ENCODE data around the gene USP49. TPM values are rescaled to one million over a fixed set of nuclear protein-coding genes. Genes with fewer than 3 reads are reported as not detected.

Gene USP49
- total RNA-seq, 2 experiments from 2014 or later, result 6.2 to 7.8 TPM

DNA sequence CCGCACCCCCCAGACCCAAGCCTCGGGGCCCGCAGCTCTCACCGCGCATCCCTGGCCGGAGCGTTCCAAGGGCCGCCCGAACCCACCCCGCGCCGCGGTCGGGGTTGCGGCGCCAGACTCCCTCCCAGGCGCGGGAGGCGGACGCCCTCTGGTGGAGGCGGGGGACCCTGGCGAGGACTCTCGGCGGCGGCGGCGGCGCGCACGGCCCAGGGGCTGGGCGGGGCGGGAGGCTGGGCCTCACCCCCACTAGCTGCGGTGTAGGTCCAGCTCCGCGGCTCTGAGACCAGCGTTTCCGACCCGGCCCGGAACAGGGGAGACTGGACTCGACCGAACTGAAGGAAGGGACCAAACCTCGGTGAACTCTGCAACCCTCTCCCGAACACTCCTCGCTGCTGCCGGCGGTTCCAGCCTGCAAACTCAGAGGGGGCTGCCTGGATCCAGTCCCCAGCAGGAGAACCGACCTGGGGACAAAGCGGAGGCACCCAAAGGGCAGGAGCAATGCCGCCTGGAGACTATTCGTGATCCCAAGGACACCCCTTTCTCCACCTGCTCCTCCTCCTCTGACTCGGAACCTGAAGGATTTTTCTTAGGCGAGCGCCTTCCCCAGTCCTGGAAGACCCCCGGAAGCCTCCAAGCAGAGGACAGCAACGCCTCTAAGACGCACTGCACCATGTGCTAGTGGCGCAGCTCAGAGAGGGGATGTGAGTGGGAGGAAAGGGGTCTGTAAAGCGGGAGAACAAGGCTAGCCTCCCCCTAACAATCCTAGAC lies 108.5 kb downstream of the USP49 start:
- Mint-ChIP-seq H3K36me3 (ENCODE audit: low read depth) (peaks cover 25% of the 10 kb centered on the region), H3K4me1 (ENCODE audit: low read depth) (peaks cover 22% of the 10 kb centered on the region), H3K4me3 (peak overlapping the region; percentile 93), H3K27ac (peak overlapping the region; percentile 98), H3K9me3 (ENCODE audit: insufficient read depth) (no peaks in the 10 kb centered on the region), H3K27me3 (ENCODE audit: low read depth) (peaks cover 9% of the 10 kb centered on the region)
- DNase-seq (peak; percentile 90), ATAC-seq (peak; percentile 74)
- POLR2A ChIA-PET, result interaction anchor here (0.7 to 3.5 kb wide), 13 partner anchors 9 to 264 kb away, joined by 3 to 33 read pairs (median 7); partner anchors contain the start of genes BYSL, MED20, TAF8 and USP49
- CTCF ChIA-PET, result interaction anchor here (0.8 to 14.3 kb wide), 38 partner anchors 9 to 777 kb away, joined by 3 to 286 read pairs (median 6); partner anchors contain the start of genes BYSL, CCND3, MED20 and MRPS10

DNA sequence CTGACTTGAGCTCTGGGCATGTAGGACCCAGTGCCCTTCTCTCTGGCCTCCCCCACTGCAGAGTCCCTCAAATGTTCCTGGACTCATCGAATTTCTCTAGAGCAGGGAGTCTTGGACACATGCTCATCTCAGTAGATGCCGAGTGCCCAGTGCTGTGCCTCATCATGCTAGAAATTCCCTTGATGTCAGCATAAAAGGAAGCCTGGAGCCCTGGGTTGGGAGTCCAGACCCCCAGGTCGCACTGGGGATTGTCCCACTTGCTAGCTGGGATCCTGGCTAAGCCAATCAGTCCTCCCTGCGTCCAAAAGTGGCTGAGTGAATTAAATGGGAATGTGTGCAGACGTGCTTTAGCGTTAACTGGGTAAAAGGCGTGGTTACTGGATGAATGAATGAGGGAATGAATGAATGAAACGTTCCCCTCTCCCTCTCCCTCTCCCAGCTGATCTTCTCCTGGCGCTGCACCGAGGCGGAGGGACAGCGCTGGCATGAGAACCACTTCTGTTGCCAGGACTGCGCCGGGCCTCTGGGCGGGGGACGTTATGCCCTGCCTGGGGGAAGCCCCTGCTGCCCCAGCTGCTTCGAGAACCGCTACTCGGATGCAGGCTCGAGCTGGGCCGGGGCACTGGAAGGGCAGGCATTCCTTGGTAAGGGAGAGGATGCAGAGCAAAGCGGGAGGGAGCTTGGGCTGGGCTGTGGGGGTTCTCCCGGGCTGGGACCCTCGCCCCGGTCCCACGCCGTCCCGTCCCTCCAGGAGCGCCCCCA lies 109.3 kb downstream of the USP49 start:
- DNase-seq (no peak), ATAC-seq (no peak)
- peak overlapping the region; percentile 98 for H3K27ac Mint-ChIP-seq
- H3K36me3 Mint-ChIP-seq (ENCODE audit: low read depth), result peaks cover 21% of the 10 kb centered on the region
- peaks cover 27% of the 10 kb centered on the region for H3K4me1 Mint-ChIP-seq (ENCODE audit: low read depth)
- no peaks in the 10 kb centered on the region for H3K9me3 Mint-ChIP-seq (ENCODE audit: insufficient read depth)
- POLR2A ChIA-PET, result interaction anchor here (1.0 to 3.5 kb wide), 8 partner anchors 52 to 265 kb away, joined by 3 to 33 read pairs (median 13); partner anchors contain the start of genes BYSL, MED20, TAF8 and USP49
- peaks cover 16% of the 10 kb centered on the region for H3K27me3 Mint-ChIP-seq (ENCODE audit: low read depth)
- CTCF ChIA-PET, result interaction anchor here (0.8 to 14.3 kb wide), 22 partner anchors 8 to 762 kb away, joined by 3 to 286 read pairs (median 10); partner anchors contain the start of genes BYSL, CCND3, MED20 and TAF8
- peak overlapping the region; percentile 93 for H3K4me3 Mint-ChIP-seq

DNA sequence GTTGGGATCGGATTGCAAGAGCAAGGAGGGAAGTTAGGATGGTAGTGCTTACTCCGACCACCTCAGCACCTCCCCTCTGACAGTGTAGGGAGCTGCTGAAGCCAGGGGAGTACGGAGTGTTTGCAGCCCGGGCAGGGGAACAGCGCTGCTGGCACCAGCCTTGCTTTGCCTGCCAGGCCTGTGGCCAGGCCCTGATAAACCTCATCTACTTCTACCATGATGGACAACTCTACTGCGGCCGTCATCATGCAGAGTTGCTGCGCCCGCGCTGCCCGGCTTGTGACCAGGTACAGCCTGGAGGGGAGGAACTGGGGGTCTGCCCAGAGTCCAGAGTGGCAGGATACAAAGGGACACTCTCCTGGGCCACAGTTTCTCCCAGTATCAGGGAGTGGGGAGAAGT lies 109.9 kb downstream of the USP49 start:
- peak overlapping the region; percentile 93 for H3K4me3 Mint-ChIP-seq

DNA sequence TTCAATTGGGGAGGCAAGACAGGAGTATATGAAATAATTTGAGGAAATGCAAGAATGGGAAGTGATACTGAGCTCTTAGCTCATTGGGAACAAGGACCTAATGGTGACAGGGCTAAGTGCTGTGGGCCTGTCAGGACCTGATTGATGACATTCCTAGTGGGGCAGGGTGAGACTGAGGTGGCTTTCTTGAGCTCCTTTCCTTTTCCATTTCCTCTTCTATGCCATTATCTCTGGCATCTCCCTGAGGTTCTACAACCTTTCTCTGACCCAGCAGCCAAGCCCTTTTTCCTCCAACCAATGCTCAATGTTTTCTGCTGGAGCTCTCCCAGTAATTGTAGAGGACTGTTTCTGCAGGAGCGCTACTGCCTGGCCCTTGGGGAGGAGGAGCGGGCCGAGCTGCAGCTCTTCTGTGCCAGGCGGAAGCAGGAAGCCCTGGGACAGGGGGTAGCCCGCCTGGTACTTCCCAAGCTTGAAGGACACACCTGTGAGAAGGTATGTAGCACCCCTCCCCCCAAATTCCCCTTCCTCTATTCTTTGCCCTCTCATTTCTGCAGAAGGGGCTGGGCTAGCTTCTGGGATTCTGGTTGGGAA lies 110.5 kb downstream of the USP49 start:
- CTCF ChIA-PET, result interaction anchor here (0.6 to 14.3 kb wide), 9 partner anchors 18 to 763 kb away, joined by 3 to 286 read pairs (median 5); partner anchors contain the start of gene TAF8
- peaks cover 18% of the 10 kb centered on the region for H3K27me3 Mint-ChIP-seq (ENCODE audit: low read depth)
- peaks cover 12% of the 10 kb centered on the region for H3K36me3 Mint-ChIP-seq (ENCODE audit: low read depth)
- H3K9me3 Mint-ChIP-seq (ENCODE audit: insufficient read depth), result no peaks in the 10 kb centered on the region
- DNase-seq, result no peak
- ATAC-seq, result no peak
- POLR2A ChIA-PET, result interaction anchor here (0.9 to 3.5 kb wide), 4 partner anchors 257 to 779 kb away, joined by 3 to 33 read pairs (median 3); partner anchors contain the start of genes TAF8 and UBR2
- H3K4me1 Mint-ChIP-seq (ENCODE audit: low read depth), result peaks cover 26% of the 10 kb centered on the region
- no peak overlapping the region for H3K27ac Mint-ChIP-seq
- no peak overlapping the region for H3K4me3 Mint-ChIP-seq

More for the DNA sequence above, 109.9 kb downstream of the USP49 start:
- Mint-ChIP-seq H3K9me3 (ENCODE audit: insufficient read depth) (no peaks in the 10 kb centered on the region), H3K27me3 (ENCODE audit: low read depth) (peaks cover 17% of the 10 kb centered on the region), H3K36me3 (ENCODE audit: low read depth) (peaks cover 17% of the 10 kb centered on the region), H3K27ac (no peak overlapping the region), H3K4me1 (ENCODE audit: low read depth) (peaks cover 27% of the 10 kb centered on the region)
- no peak for DNase-seq
- ChIA-PET POLR2A (interaction anchor here (1.0 to 3.5 kb wide), 3 partner anchors 136 to 261 kb away, joined by 3 to 33 read pairs (median 3); partner anchors contain the start of genes BYSL and MED20), CTCF (interaction anchor here (0.8 to 14.3 kb wide), 11 partner anchors 8 to 762 kb away, joined by 3 to 286 read pairs (median 22); partner anchors contain the start of genes BYSL, MED20, TAF8 and TFEB)
- ATAC-seq, result no peak

DNA sequence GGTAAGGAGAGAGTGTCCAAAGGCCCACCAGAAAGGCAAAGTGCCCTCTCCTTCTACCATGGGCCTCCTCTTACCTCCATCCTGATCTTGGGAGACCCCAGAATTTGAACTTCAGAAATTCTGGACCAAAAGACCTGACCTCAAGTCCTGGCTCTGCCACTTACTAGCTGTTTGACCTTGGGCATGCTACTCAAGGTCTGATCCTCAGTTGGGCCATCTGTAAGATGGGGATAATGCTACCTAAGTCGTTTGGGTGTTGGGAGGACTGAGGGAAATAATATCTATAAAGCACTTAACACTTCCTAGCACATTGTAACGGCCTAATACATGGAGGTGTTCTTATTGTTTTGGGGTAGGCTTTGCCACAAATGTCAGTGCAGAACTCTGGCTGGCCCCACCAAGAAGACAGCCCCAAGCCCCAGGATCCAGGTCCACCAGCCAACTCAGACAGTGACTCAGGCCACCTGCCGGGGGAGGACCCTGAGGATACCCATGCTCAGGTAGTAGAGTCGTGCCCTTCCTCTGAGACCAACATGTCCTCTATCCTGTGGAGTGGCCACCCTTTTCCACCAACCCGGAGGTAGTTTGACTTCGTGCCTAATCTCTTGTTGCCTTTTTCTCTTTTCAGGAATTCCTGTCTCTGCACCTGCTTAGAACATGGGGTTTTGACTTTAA lies 111.9 kb downstream of the USP49 start:
- Mint-ChIP-seq H3K4me1 (ENCODE audit: low read depth) (peaks cover 20% of the 10 kb centered on the region), H3K4me3 (no peak overlapping the region), H3K9me3 (ENCODE audit: insufficient read depth) (no peaks in the 10 kb centered on the region), H3K36me3 (ENCODE audit: low read depth) (peaks cover 4% of the 10 kb centered on the region), H3K27me3 (ENCODE audit: low read depth) (peaks cover 18% of the 10 kb centered on the region), H3K27ac (no peak overlapping the region)
- POLR2A ChIA-PET, result no interaction called here
- CTCF ChIA-PET, result interaction anchor here (0.9 to 14.3 kb wide), 3 partner anchors 263 to 764 kb away, joined by 3 to 286 read pairs (median 5); partner anchors contain the start of gene TAF8
- no peak for ATAC-seq
- no peak for DNase-seq

DNA sequence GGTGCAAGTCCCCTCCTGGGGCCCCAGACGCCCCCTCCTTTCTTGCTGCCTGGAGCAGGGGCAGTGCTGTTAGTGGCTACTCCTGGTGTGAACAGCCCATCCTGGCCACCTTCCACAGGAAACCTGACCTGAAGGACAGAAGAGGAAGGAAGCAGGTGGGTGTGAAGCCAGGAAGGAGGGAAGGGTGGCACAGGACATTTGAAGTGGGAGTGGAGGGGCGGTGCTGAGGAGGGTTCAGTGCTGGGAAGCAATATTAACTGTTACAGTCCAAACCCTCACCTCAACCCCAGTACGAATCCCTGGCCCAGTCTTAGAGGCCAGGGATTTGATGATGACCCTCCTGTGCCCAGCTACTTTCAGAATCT lies 113.8 kb downstream of the USP49 start:
- H3K36me3 Mint-ChIP-seq (ENCODE audit: low read depth), result peaks cover 4% of the 10 kb centered on the region
- peak overlapping the region; percentile 59 for H3K4me3 Mint-ChIP-seq
- ATAC-seq (no peak), DNase-seq (no peak)
- CTCF ChIA-PET, result interaction anchor here (0.8 to 14.3 kb wide), 4 partner anchors 19 to 323 kb away, joined by 3 to 286 read pairs (median 4); partner anchors contain the start of gene TAF8
- peaks cover 20% of the 10 kb centered on the region for H3K4me1 Mint-ChIP-seq (ENCODE audit: low read depth)
- H3K27me3 Mint-ChIP-seq (ENCODE audit: low read depth), result peaks cover 18% of the 10 kb centered on the region
- peak overlapping the region; percentile 61 for H3K27ac Mint-ChIP-seq
- no peaks in the 10 kb centered on the region for H3K9me3 Mint-ChIP-seq (ENCODE audit: insufficient read depth)
- POLR2A ChIA-PET, result no interaction called here

DNA sequence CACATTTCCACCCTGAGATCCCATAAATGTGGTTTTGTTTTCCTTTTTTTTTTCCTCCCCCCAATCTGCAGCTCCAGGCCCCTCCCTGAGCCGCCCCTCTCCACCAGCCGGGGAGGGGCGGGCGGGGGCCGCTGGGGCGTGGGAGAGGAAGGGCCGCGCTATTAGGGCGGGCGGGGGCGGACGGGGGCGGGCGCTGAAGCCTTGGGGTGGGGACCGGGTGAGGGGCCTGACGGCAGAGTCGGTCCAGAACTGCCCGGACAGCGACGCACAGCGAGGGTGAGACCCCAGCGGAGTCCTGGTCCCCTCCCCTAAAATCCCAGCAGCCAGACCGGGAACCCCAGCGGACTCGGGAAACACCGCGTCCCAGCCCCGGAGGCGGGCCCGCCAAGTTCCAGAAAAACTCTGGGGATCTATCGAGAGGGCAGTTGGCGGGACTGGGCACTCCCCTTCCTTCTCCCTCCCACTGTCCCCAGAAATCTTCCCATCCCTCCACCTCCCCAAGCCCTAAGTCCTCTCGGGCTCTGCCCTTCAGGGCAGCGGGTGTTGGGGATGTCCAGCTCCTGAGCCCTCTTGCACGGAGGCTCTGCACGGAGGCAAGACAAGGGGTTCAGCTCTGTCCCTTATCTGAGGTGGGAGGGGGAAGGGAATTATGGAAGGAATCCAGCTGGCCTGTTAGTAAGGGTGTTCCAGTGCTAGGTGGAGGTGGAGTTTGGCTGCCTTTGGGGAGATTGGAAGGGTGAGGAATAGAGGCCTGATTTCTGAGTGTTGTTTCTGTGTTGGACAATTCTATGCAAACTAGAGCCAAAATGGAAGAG lies 114.4 kb downstream of the USP49 start, which contains the start of gene PRICKLE4:
Gene PRICKLE4, plus strand, starts transcription at position 232 of the 815 bp plus-strand sequence. CDS start 2,692 bp downstream, outside the sequence.
- peak; percentile 11 for ATAC-seq
- Mint-ChIP-seq H3K4me3 (peak within 1 kb of the TSS; percentile 82), H3K36me3 (ENCODE audit: low read depth) (peaks cover 4% of the 10 kb centered on the region), H3K27me3 (ENCODE audit: low read depth) (peaks cover 18% of the 10 kb centered on the region), H3K9me3 (ENCODE audit: insufficient read depth) (no peaks in the 10 kb centered on the region), H3K27ac (peak within 1 kb of the TSS; percentile 68), H3K4me1 (ENCODE audit: low read depth) (peaks cover 17% of the 10 kb centered on the region)
- ChIA-PET CTCF (interaction anchor here (1.3 to 14.3 kb wide), 3 partner anchors 47 to 324 kb away, joined by 4 to 286 read pairs (median 5); partner anchors contain the start of gene TAF8), POLR2A (no interaction called here)
- no peak for DNase-seq

DNA sequence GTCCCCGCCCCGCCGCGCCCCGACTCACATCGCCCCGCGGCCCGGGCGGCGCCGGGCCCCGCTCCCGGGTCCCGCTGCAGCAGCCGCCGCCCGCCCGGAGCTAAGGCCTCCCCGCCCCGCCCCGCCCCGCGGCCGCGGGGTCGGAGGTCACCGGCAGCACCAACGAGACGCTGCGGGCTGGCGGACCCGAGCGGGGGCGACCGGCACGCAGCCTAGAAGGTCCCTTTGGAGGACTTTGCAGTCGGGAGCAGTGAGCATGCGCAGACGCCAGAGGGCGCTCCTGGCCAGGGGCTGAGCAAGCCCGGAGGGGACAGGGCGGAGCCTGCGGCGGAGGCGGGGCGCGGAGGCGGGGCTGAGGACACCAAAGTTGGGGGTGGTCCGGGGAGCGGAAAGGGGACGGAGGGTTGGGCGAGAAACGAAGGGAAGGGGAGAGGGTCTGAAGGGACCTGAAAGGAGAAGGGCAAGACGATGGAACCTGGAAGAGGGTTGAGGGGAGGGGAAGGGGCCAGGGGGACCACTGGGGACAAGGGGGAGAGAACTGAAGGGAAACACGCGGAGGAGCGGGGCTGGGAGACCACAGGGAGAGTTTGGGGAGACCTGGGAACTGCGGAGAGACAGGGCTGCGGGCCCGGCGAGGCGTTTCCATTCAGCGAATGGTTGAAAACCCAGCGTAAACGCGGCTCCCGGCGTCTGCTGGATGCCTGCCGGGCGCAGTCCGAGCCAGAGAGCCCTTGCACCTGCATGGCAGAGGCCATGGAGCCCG lies 115.2 kb downstream of the USP49 start, which contains the start of gene FRS3:
Gene FRS3, minus strand, starts transcription at position 113 of the 763 bp plus-strand sequence. CDS start 2,913 bp downstream, outside the sequence.
- peaks cover 4% of the 10 kb centered on the region for H3K36me3 Mint-ChIP-seq (ENCODE audit: low read depth)
- ChIA-PET POLR2A (no interaction called here), CTCF (interaction anchor here (1.3 to 14.3 kb wide), 2 partner anchors 46 to 267 kb away, joined by 4 to 286 read pairs; partner anchors contain the start of gene TAF8)
- DNase-seq (peak; percentile 98), ATAC-seq (peak; percentile 95)
- H3K27ac Mint-ChIP-seq, result peak within 1 kb of the TSS; percentile 76
- H3K4me1 Mint-ChIP-seq (ENCODE audit: low read depth), result peaks cover 15% of the 10 kb centered on the region
- H3K9me3 Mint-ChIP-seq (ENCODE audit: insufficient read depth), result no peaks in the 10 kb centered on the region
- peak within 1 kb of the TSS; percentile 87 for H3K4me3 Mint-ChIP-seq
- peaks cover 18% of the 10 kb centered on the region for H3K27me3 Mint-ChIP-seq (ENCODE audit: low read depth)

DNA sequence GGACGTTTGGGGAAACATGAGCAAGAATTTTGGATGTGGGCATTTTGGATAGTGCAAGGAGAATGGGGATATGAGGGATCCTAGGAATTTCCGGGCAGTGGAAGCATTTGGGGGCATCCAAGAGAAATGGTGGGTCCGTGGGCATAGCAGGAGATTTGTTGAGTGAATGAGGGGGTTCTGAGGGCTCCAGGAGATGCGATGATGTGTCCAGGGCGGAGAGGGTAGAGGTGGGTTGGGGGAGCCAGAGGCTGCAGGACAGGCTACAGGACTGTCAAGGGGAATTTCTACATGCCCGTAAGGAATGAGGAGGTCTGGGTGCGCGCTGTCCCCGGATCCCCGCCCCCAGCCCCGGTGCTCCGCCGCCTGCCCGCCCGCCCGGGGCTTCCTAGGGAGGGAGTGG lies 115.8 kb downstream of the USP49 start:
- peaks cover 4% of the 10 kb centered on the region for H3K36me3 Mint-ChIP-seq (ENCODE audit: low read depth)
- H3K27ac Mint-ChIP-seq, result peak overlapping the region; percentile 76
- H3K27me3 Mint-ChIP-seq (ENCODE audit: low read depth), result peaks cover 18% of the 10 kb centered on the region
- peaks cover 15% of the 10 kb centered on the region for H3K4me1 Mint-ChIP-seq (ENCODE audit: low read depth)
- H3K9me3 Mint-ChIP-seq (ENCODE audit: insufficient read depth), result no peaks in the 10 kb centered on the region
- ChIA-PET CTCF (interaction anchor here (14.3 kb wide), 1 partner anchor 267 kb away, joined by 286 read pairs; the partner anchor contains the start of gene TAF8), POLR2A (no interaction called here)
- peak overlapping the region; percentile 87 for H3K4me3 Mint-ChIP-seq
- DNase-seq (no peak), ATAC-seq (no peak)
